ENCODE data around the gene CHRM4. TPM values are rescaled to one million over a fixed set of nuclear protein-coding genes. Genes with fewer than 3 reads are reported as not detected.

CHRM4 gene
- total RNA-seq, 1 experiment from 2014 or later: 0.31 TPM

DNA sequence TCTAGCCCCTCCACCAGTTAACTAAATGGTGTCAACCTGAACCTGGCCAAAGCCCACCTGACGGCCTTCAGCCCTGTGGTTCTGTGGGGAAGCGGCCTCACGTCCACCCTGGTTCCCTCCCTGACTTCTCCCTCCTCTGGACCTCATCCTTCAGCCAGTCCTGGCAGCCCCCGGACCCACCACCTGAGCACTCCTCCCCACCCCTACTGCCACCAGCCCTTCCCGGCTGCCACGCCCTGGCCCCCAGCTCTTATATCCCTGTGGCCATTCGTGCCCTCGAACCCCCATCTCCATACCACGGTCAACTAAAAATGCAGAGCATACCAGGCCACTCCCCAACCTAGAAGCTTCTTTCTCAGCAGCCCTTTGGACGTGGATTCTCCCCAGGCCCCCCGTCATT lies 14.3 kb downstream of the CHRM4 start:
- no peaks in the 10 kb centered on the region for H3K79me2 ChIP-seq (ENCODE audit: low read depth)
- peaks cover 42% of the 10 kb centered on the region for H3F3A ChIP-seq (ENCODE audit: insufficient read depth, low read depth)
- BruUV-seq (replicated peaks): no TSS peak
- ChIA-PET CTCF (no interaction called here), POLR2A (ENCODE audit: unreplicated experiment) (no interaction called here)
- no peak overlapping the region for H2AFZ ChIP-seq
- H3K27ac ChIP-seq: no peak overlapping the region
- H3K4me1 ChIP-seq (replicated peaks; ENCODE audit: insufficient read depth): peaks cover 4% of the 10 kb centered on the region; the same call in 1 of the 2 replicates
- TF ChIP-seq EZH2 (IDR thresholded peaks at IDR 0.05; ENCODE audit: low read depth): no peak
- TF ChIP-seq, protein P1, sequence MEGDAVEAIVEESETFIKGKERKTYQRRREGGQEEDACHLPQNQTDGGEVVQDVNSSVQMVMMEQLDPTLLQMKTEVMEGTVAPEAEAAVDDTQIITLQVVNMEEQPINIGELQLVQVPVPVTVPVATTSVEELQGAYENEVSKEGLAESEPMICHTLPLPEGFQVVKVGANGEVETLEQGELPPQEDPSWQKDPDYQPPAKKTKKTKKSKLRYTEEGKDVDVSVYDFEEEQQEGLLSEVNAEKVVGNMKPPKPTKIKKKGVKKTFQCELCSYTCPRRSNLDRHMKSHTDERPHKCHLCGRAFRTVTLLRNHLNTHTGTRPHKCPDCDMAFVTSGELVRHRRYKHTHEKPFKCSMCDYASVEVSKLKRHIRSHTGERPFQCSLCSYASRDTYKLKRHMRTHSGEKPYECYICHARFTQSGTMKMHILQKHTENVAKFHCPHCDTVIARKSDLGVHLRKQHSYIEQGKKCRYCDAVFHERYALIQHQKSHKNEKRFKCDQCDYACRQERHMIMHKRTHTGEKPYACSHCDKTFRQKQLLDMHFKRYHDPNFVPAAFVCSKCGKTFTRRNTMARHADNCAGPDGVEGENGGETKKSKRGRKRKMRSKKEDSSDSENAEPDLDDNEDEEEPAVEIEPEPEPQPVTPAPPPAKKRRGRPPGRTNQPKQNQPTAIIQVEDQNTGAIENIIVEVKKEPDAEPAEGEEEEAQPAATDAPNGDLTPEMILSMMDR (conservative IDR thresholded peaks at IDR 0.05): no peak
- no peaks in the 10 kb centered on the region for H3K9me3 ChIP-seq (ENCODE audit: insufficient read depth, low read depth)
- no peaks in the 10 kb centered on the region for H3K36me3 ChIP-seq (ENCODE audit: low read depth)
- intact Hi-C loops (cut with micrococcal nuclease; ENCODE audit: unreplicated experiment): no loop called here
- DNase-seq: no peak
- H4K20me1 ChIP-seq (ENCODE audit: insufficient read depth): no peaks in the 10 kb centered on the region
- H3K27me3 ChIP-seq (ENCODE audit: insufficient read depth, low read depth): no peaks in the 10 kb centered on the region
- no peak overlapping the region for H3K4me2 ChIP-seq
- no peak overlapping the region for H3K4me3 ChIP-seq
- no peaks in the 10 kb centered on the region for H3K9me2 ChIP-seq (ENCODE audit: insufficient read depth)

GRCh38 chr11:46376258-46377050 lies 15.1 kb downstream of the CHRM4 start:
- BruUV-seq (replicated peaks): no TSS peak
- Histone ChIP-seq H3K27me3 (ENCODE audit: insufficient read depth, low read depth) (no peaks in the 10 kb centered on the region), H3F3A (ENCODE audit: insufficient read depth, low read depth) (peaks cover 41% of the 10 kb centered on the region), H3K4me1 (replicated peaks; ENCODE audit: insufficient read depth) (no peaks in the 10 kb centered on the region; the same call in 1 of the 2 replicates), H3K36me3 (ENCODE audit: low read depth) (no peaks in the 10 kb centered on the region), H3K9me3 (ENCODE audit: insufficient read depth, low read depth) (no peaks in the 10 kb centered on the region), H2AFZ (no peak overlapping the region), H3K4me3 (no peak overlapping the region), H3K27ac (no peak overlapping the region), H3K4me2 (no peak overlapping the region), H3K9me2 (ENCODE audit: insufficient read depth) (no peaks in the 10 kb centered on the region), H4K20me1 (ENCODE audit: insufficient read depth) (no peaks in the 10 kb centered on the region), H3K79me2 (ENCODE audit: low read depth) (no peaks in the 10 kb centered on the region)
- DNase-seq: no peak
- ChIA-PET POLR2A (ENCODE audit: unreplicated experiment) (interaction anchor here (0.6 kb wide), 1 partner anchor 1702 kb away, joined by 3 read pairs; no protein-coding TSS in a partner anchor), CTCF (interaction anchor here (0.6 kb wide), 1 partner anchor 68 kb away, joined by 3 read pairs; no protein-coding TSS in a partner anchor)
- TF ChIP-seq, protein P1 (conservative IDR thresholded peaks at IDR 0.05): no peak
- intact Hi-C loops (cut with micrococcal nuclease; ENCODE audit: unreplicated experiment): no loop called here

- BruUV-seq (replicated peaks): no TSS peak
- Histone ChIP-seq H3K79me2 (ENCODE audit: low read depth) (no peaks in the 10 kb centered on the region), H3K4me3 (no peak overlapping the region), H3K27ac (no peak overlapping the region), H3K27me3 (ENCODE audit: insufficient read depth, low read depth) (no peaks in the 10 kb centered on the region), H3K4me2 (no peak overlapping the region), H3K36me3 (ENCODE audit: low read depth) (no peaks in the 10 kb centered on the region), H3F3A (ENCODE audit: insufficient read depth, low read depth) (peaks cover 40% of the 10 kb centered on the region), H3K4me1 (replicated peaks; ENCODE audit: insufficient read depth) (no peaks in the 10 kb centered on the region; the same call in 1 of the 2 replicates), H3K9me2 (ENCODE audit: insufficient read depth) (no peaks in the 10 kb centered on the region), H4K20me1 (ENCODE audit: insufficient read depth) (no peaks in the 10 kb centered on the region), H3K9me3 (ENCODE audit: insufficient read depth, low read depth) (no peaks in the 10 kb centered on the region), H2AFZ (no peak overlapping the region)
- ChIA-PET POLR2A (ENCODE audit: unreplicated experiment) (interaction anchor here (0.6 kb wide), 1 partner anchor 1701 kb away, joined by 3 read pairs; no protein-coding TSS in a partner anchor), CTCF (no interaction called here)
- DNase-seq: no peak
- intact Hi-C loops (cut with micrococcal nuclease; ENCODE audit: unreplicated experiment): no loop called here
- TF ChIP-seq, protein P1 (conservative IDR thresholded peaks at IDR 0.05): no peak
- TF ChIP-seq EZH2 (IDR thresholded peaks at IDR 0.05; ENCODE audit: low read depth): no peak
Measured at GRCh38 chr11:46375392-46376101, 16.0 kb downstream of the CHRM4 start.

Measured in PC-9 (cell line).